ENCODE results near the gene NOC2L. TPM values are rescaled to one million over a fixed set of nuclear protein-coding genes. Genes with fewer than 3 reads are reported as not detected.

NOC2L gene
- total RNA-seq, 1 donor from 2014 or later = 32.5 TPM

- no peak for DNase-seq (ENCODE audit: low spot score)
- no peak for ATAC-seq
Observed at GRCh38 chr1:919271-919872, 39.7 kb downstream of the NOC2L start.

- no peak for ATAC-seq
- no peak for DNase-seq (ENCODE audit: low spot score)
Observed at GRCh38 chr1:918843-919242, 40.2 kb downstream of the NOC2L start.

- DNase-seq (ENCODE audit: low spot score) (no peak), ATAC-seq (no peak)
Observed at GRCh38 chr1:918353-918752, 40.7 kb downstream of the NOC2L start.

GRCh38 chr1:917466-918091 is 41.5 kb downstream of the NOC2L start:
- no peak for ATAC-seq
- DNase-seq (ENCODE audit: low spot score) = no peak

- no peak for DNase-seq (ENCODE audit: low spot score)
Observed at GRCh38 chr1:917076-917459, 42.0 kb downstream of the NOC2L start.

GRCh38 chr1:916173-917075 is 42.6 kb downstream of the NOC2L start:
- ATAC-seq (peak; percentile 31), DNase-seq (ENCODE audit: low spot score) (no peak)

More at GRCh38 chr1:917076-917459, 42.0 kb downstream of the NOC2L start:
- no peak for ATAC-seq

GRCh38 chr1:915295-916172 is 43.5 kb downstream of the NOC2L start:
- ATAC-seq = no peak
- DNase-seq (ENCODE audit: low spot score) = no peak

GRCh38 chr1:914891-915280 is 44.2 kb downstream of the NOC2L start:
- no peak for ATAC-seq
- no peak for DNase-seq (ENCODE audit: low spot score)

- DNase-seq (ENCODE audit: low spot score) = no peak
- ATAC-seq = no peak
Observed at GRCh38 chr1:914131-914890, 44.7 kb downstream of the NOC2L start.

- no peak for DNase-seq (ENCODE audit: low spot score)
- no peak for ATAC-seq
Observed at GRCh38 chr1:913491-914130, 45.4 kb downstream of the NOC2L start.

- peak; percentile 60 for ATAC-seq
Observed at GRCh38 chr1:912740-913301, 46.2 kb downstream of the NOC2L start.

GRCh38 chr1:911875-912739 is 46.9 kb downstream of the NOC2L start:
- DNase-seq (ENCODE audit: low spot score) (no peak), ATAC-seq (no peak)

More at GRCh38 chr1:912740-913301, 46.2 kb downstream of the NOC2L start:
- peak; percentile 44 for DNase-seq (ENCODE audit: low spot score)

GRCh38 chr1:910881-911721 is 48.0 kb downstream of the NOC2L start:
- DNase-seq (ENCODE audit: low spot score) (no peak), ATAC-seq (no peak)

- DNase-seq (ENCODE audit: low spot score) = peak; percentile 42
- no peak for ATAC-seq
Observed at GRCh38 chr1:910311-910880, 48.7 kb downstream of the NOC2L start.

GRCh38 chr1:909861-910310 is 49.2 kb downstream of the NOC2L start:
- DNase-seq (ENCODE audit: low spot score) = no peak
- no peak for ATAC-seq

GRCh38 chr1:908661-909060 is 50.4 kb downstream of the NOC2L start:
- DNase-seq (ENCODE audit: low spot score) = no peak
- ATAC-seq = no peak
